Measurements from ENCODE around the gene TRIML2.

Gene TRIML2

DNA sequence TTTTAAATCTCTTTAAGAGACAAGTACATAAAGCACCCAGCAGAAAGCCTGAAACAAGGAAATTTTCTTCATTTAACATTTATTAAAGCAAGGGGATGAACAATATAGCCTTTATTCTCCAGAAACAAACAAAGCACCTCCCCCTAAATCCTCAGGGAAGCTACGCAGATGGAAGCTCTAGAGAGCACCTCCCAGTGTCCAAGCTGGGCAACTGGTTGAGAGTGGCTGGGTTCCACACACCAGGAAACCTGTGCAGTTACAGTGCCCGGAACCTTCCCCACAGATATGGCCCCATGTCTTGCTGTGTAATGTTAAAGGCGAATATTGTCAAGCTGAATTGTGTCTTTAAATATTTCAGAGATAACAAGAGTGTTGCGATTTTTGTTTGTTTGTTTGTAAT, 21.0 kb upstream of the TRIML2 start:
- no peak overlapping the region for H3K9ac ChIP-seq (ENCODE audit: low read length)
- H3K9me3 ChIP-seq (ENCODE audit: insufficient read depth, low read length) = no peaks in the 10 kb centered on the region
- H3K79me2 ChIP-seq (ENCODE audit: low read length) = no peaks in the 10 kb centered on the region
- no peak overlapping the region for H3K27ac ChIP-seq (ENCODE audit: low read length)
- H3K36me3 ChIP-seq (replicated peaks; ENCODE audit: low read depth, low read length) = no peaks in the 10 kb centered on the region
- H3K4me1 ChIP-seq (ENCODE audit: low read length) = no peaks in the 10 kb centered on the region
- no peak overlapping the region for H3K4me2 ChIP-seq (ENCODE audit: low read length)
- H3K27me3 ChIP-seq (ENCODE audit: low read depth, low read length) = no peaks in the 10 kb centered on the region
- no peak for TF ChIP-seq EZH2phosphoT487 (IDR thresholded peaks at IDR 0.05; ENCODE audit: low read depth)
- TF ChIP-seq, protein P1, sequence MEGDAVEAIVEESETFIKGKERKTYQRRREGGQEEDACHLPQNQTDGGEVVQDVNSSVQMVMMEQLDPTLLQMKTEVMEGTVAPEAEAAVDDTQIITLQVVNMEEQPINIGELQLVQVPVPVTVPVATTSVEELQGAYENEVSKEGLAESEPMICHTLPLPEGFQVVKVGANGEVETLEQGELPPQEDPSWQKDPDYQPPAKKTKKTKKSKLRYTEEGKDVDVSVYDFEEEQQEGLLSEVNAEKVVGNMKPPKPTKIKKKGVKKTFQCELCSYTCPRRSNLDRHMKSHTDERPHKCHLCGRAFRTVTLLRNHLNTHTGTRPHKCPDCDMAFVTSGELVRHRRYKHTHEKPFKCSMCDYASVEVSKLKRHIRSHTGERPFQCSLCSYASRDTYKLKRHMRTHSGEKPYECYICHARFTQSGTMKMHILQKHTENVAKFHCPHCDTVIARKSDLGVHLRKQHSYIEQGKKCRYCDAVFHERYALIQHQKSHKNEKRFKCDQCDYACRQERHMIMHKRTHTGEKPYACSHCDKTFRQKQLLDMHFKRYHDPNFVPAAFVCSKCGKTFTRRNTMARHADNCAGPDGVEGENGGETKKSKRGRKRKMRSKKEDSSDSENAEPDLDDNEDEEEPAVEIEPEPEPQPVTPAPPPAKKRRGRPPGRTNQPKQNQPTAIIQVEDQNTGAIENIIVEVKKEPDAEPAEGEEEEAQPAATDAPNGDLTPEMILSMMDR (IDR thresholded peaks at IDR 0.05; ENCODE audit: low read depth, low read length) = no peak
- H4K20me1 ChIP-seq (ENCODE audit: insufficient read depth, low read length) = no peaks in the 10 kb centered on the region
- H3K4me3 ChIP-seq (ENCODE audit: low read length) = no peak overlapping the region
- H2AFZ ChIP-seq (ENCODE audit: low read depth, low read length) = no peak overlapping the region

DNA sequence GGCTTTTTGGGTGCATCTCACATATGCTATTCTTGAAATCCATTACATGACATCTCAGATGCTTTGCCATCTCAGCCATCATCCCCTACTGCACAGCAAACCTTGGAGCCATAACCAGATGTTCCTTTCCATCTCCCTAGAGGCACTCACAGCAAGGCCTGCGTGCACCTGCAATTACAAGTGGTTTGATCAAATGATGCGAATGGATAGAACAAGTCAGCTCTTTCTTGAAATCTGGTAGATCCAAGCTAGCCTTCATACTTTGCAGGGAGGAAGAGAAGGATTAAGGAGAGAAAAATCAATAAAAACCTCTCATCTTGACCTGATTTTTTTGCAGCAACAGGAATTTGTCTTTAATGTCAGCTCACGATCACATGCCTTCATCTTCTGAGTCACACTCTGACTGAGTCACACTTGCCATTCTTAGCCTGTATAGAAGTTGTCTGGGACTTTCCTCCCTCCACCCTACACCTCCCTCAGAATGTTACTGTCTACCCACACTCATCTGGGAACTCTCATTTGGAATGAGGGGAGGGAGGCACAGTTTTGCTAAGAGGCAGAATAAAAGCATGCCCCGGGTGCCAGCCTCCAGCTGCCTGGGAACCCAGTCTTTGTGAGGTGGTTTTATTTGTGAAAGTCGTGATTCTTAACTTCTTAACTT, 17.9 kb upstream of the TRIML2 start:
- H3K79me2 ChIP-seq (ENCODE audit: low read length) = no peaks in the 10 kb centered on the region
- TF ChIP-seq, protein P1 (IDR thresholded peaks at IDR 0.05; ENCODE audit: low read depth, low read length) = no peak
- TF ChIP-seq EZH2phosphoT487 (IDR thresholded peaks at IDR 0.05; ENCODE audit: low read depth) = no peak
- no peak overlapping the region for H3K27ac ChIP-seq (ENCODE audit: low read length)
- H3K9ac ChIP-seq (ENCODE audit: low read length) = no peak overlapping the region
- H2AFZ ChIP-seq (ENCODE audit: low read depth, low read length) = no peak overlapping the region
- H4K20me1 ChIP-seq (ENCODE audit: insufficient read depth, low read length) = no peaks in the 10 kb centered on the region
- no peaks in the 10 kb centered on the region for H3K4me1 ChIP-seq (ENCODE audit: low read length)
- no peak overlapping the region for H3K4me3 ChIP-seq (ENCODE audit: low read length)
- no peaks in the 10 kb centered on the region for H3K27me3 ChIP-seq (ENCODE audit: low read depth, low read length)
- no peaks in the 10 kb centered on the region for H3K9me3 ChIP-seq (ENCODE audit: insufficient read depth, low read length)
- no peak overlapping the region for H3K4me2 ChIP-seq (ENCODE audit: low read length)
- no peaks in the 10 kb centered on the region for H3K36me3 ChIP-seq (replicated peaks; ENCODE audit: low read depth, low read length)

DNA sequence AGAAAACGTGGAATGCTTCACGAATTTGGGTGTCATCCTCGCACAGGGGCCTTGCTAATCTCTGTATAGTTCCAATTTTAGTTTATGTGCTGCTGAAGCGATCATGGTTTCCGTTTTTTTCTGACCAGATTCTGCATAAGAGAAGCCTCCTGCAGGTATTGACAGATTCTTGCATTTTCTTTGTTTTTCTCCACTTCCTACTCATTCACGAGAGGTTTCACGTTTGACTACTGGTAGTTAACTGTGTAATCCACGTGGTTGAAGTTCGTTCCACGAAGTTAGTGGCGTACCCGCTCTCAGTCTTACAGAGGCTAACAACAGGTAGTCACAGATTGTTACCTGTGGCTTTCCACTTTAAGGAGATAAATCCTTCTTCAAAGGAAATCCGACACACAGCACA, 12.1 kb upstream of the TRIML2 start:
- Histone ChIP-seq H2AFZ (ENCODE audit: low read depth, low read length) (no peak overlapping the region), H3K27ac (ENCODE audit: low read length) (no peak overlapping the region), H3K9ac (ENCODE audit: low read length) (no peak overlapping the region), H3K9me3 (ENCODE audit: insufficient read depth, low read length) (no peaks in the 10 kb centered on the region), H3K27me3 (ENCODE audit: low read depth, low read length) (no peaks in the 10 kb centered on the region), H3K4me2 (ENCODE audit: low read length) (no peak overlapping the region), H3K4me1 (ENCODE audit: low read length) (no peaks in the 10 kb centered on the region), H4K20me1 (ENCODE audit: insufficient read depth, low read length) (no peaks in the 10 kb centered on the region), H3K36me3 (replicated peaks; ENCODE audit: low read depth, low read length) (no peaks in the 10 kb centered on the region), H3K79me2 (ENCODE audit: low read length) (no peaks in the 10 kb centered on the region), H3K4me3 (ENCODE audit: low read length) (no peak overlapping the region)
- no peak for TF ChIP-seq EZH2phosphoT487 (IDR thresholded peaks at IDR 0.05; ENCODE audit: low read depth)
- TF ChIP-seq, protein P1 (IDR thresholded peaks at IDR 0.05; ENCODE audit: low read depth, low read length) = no peak

- Histone ChIP-seq H3K4me3 (ENCODE audit: low read length) (no peak overlapping the region), H3K36me3 (replicated peaks; ENCODE audit: low read depth, low read length) (no peaks in the 10 kb centered on the region), H3K4me1 (ENCODE audit: low read length) (no peaks in the 10 kb centered on the region), H3K9me3 (ENCODE audit: insufficient read depth, low read length) (no peaks in the 10 kb centered on the region), H3K27ac (ENCODE audit: low read length) (no peak overlapping the region), H3K79me2 (ENCODE audit: low read length) (no peaks in the 10 kb centered on the region), H3K27me3 (ENCODE audit: low read depth, low read length) (no peaks in the 10 kb centered on the region), H3K4me2 (ENCODE audit: low read length) (no peak overlapping the region), H3K9ac (ENCODE audit: low read length) (no peak overlapping the region), H4K20me1 (ENCODE audit: insufficient read depth, low read length) (no peaks in the 10 kb centered on the region), H2AFZ (ENCODE audit: low read depth, low read length) (no peak overlapping the region)
- no peak for TF ChIP-seq EZH2phosphoT487 (IDR thresholded peaks at IDR 0.05; ENCODE audit: low read depth)
- TF ChIP-seq, protein P1 (IDR thresholded peaks at IDR 0.05; ENCODE audit: low read depth, low read length) = no peak
These were observed 8.4 kb upstream of the TRIML2 start for GRCh38 chr4:188117631-188118324.
